Measurements from ENCODE around the gene GUCA2A. TPM values are rescaled to one million over a fixed set of nuclear protein-coding genes. Genes with fewer than 3 reads are reported as not detected.

Gene GUCA2A
- total and polyA plus RNA-seq, 2 of the 8 experiments (the other 6 are each of a cell fraction or from before 2014, with no cell fraction given): not detected

GRCh38 chr1:42165511-42166210 lies 1.1 kb upstream of the GUCA2A start (continued):
- TF ChIP-seq KDM4A (IDR thresholded peaks at IDR 0.05; ENCODE audit: low read depth, low read length, severe bottlenecking) (no peak), CREB1 (IDR thresholded peaks at IDR 0.05) (no peak), BCL11A (IDR thresholded peaks at IDR 0.05; ENCODE audit: low read depth in 2 of 2, low read length in 2 of 2) (no peak), ATF2 (IDR thresholded peaks at IDR 0.05; ENCODE audit: low read length) (no peak), SIX5 (IDR thresholded peaks at IDR 0.05; ENCODE audit: low read depth, low read length) (no peak), CBX8 (IDR thresholded peaks at IDR 0.05; ENCODE audit: borderline replicate concordance, low read depth, low read length) (no peak), EP300 (IDR thresholded peaks at IDR 0.05; ENCODE audit: borderline replicate concordance in 1 of 2, low read depth in 2 of 2, low read length in 2 of 2) (no peak)

Measured in H1 (cell line).